Measurements from ENCODE around the gene ZBTB7A. TPM values are rescaled to one million over a fixed set of nuclear protein-coding genes. Genes with fewer than 3 reads are reported as not detected.

ZBTB7A gene
- total RNA-seq, 1 donor from 2014 or later: 30.6 TPM

- peaks cover 3% of the 10 kb centered on the region for H3K36me3 ChIP-seq
- DNase-seq: no peak
- no peaks in the 10 kb centered on the region for H3K27me3 ChIP-seq (ENCODE audit: low read depth)
- peaks cover 78% of the 10 kb centered on the region for H3K4me1 ChIP-seq
- TF ChIP-seq CTCF (IDR thresholded peaks at IDR 0.05; ENCODE audit: borderline replicate concordance): no peak
- H3K9me3 ChIP-seq (replicated peaks): no peaks in the 10 kb centered on the region
- peak overlapping the region; percentile 96 for H3K27ac ChIP-seq (replicated peaks)
- peak overlapping the region; percentile 96 for H3K4me3 ChIP-seq
- intact Hi-C loops (cut with micrococcal nuclease): no loop called here
Measured at GRCh38 chr19:4061683-4062418, 4.8 kb downstream of the ZBTB7A start.

- Histone ChIP-seq H3K36me3 (peaks cover 3% of the 10 kb centered on the region), H3K4me1 (peaks cover 76% of the 10 kb centered on the region), H3K4me3 (peak overlapping the region; percentile 96), H3K27me3 (ENCODE audit: low read depth) (no peaks in the 10 kb centered on the region), H3K27ac (replicated peaks) (peak overlapping the region; percentile 96), H3K9me3 (replicated peaks) (no peaks in the 10 kb centered on the region)
- DNase-seq: peak; percentile 85
- no peak for TF ChIP-seq CTCF (IDR thresholded peaks at IDR 0.05; ENCODE audit: borderline replicate concordance)
- intact Hi-C loops (cut with micrococcal nuclease): no loop called here
Measured at GRCh38 chr19:4061178-4061682, 5.5 kb downstream of the ZBTB7A start.

GRCh38 chr19:4060621-4061177 is 6.0 kb downstream of the ZBTB7A start:
- Histone ChIP-seq H3K4me1 (peaks cover 74% of the 10 kb centered on the region), H3K27ac (replicated peaks) (peak overlapping the region; percentile 96), H3K36me3 (peaks cover 3% of the 10 kb centered on the region), H3K9me3 (replicated peaks) (no peaks in the 10 kb centered on the region), H3K27me3 (ENCODE audit: low read depth) (no peaks in the 10 kb centered on the region), H3K4me3 (peak overlapping the region; percentile 96)
- intact Hi-C loops (cut with micrococcal nuclease): no loop called here
- no peak for TF ChIP-seq CTCF (IDR thresholded peaks at IDR 0.05; ENCODE audit: borderline replicate concordance)
- DNase-seq: no peak

GRCh38 chr19:4059891-4060620 is 6.6 kb downstream of the ZBTB7A start:
- DNase-seq: peak; percentile 73
- H3K4me1 ChIP-seq: peaks cover 74% of the 10 kb centered on the region

More at GRCh38 chr19:4059891-4060620, 6.6 kb downstream of the ZBTB7A start:
- intact Hi-C loops (cut with micrococcal nuclease): no loop called here
- Histone ChIP-seq H3K36me3 (peaks cover 7% of the 10 kb centered on the region), H3K27me3 (ENCODE audit: low read depth) (no peaks in the 10 kb centered on the region), H3K27ac (replicated peaks) (peak overlapping the region; percentile 96), H3K4me3 (peak overlapping the region; percentile 96), H3K9me3 (replicated peaks) (no peaks in the 10 kb centered on the region)
- TF ChIP-seq CTCF (IDR thresholded peaks at IDR 0.05; ENCODE audit: borderline replicate concordance): no peak

Data from left ventricle myocardium inferior (tissue), 1 donor.